ENCODE data around the gene ZBED4.
"Not testable (repeated sequence)": the region's sequence is repeated elsewhere in the genome, so short reads cannot be mapped to it uniquely, and the experiment has no call there.

The ZBED4 gene

GRCh38 chr22:49852898-49853894 lies at the start of gene ZBED4:
Gene ZBED4 (plus strand): TSS chr22:49853844. CDS start chr22:49883663, 29,819 bp downstream.
- DNase-seq = peak; percentile 97

DNA sequence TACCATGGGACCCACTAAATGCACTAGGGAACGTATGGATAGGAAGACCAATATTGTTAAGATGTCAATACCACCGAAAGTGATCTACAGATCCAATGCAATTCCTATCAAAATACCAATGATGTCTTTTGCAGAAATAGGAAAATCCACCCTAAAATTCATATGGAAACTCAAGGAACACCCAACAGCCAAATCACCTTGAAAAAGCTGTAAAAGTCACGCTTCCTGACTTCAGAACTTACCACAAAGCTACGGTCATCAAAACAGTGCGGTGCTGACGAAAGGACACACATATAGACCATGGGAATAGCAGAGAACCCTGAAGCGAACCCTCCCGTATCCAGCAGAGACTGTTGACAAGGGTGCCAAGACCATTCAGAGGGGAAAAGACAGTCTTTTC lies 46.5 kb upstream of the ZBED4 start:
- no peak for DNase-seq

DNA sequence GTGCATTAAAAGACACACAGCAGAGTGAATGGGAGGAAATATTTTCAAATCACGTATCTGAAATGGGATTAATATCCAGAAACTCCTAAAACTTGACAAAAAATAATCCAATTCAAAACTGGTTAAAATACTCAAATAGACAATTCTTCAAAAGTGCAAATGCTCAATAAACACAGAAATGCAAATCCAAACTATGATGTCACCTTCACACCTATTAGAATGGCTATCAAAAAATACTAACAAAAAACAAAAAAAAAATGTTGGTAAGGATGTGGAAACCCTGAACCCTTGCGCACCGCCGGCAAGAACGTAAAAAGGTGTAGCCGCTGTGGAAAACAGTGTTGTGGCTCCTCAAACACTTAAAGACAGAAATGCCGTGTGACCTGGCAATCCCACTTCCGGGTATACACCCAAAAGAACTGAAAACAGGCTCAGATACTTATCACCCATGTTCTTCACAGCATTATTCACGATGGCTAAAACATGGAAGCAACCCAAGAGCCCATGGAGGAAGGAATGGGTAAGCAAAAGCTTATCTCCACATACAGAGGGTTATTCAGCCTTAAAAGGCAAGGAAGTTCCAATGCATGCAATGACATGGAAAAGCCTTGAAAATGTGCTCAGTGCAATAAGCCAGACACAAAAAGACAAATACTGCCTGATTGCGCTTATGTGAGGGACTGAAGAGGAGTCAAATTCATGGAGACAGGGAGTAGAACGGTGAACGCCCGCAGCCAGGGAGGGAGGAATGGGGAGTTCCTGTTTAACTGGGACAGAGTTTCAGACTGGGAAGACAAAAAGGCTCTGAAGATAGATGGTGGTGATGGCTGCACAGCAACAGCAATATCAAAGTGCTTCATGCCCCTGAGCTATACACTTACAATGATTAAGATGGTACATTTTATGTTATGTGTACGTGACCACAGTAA lies 45.6 kb upstream of the ZBED4 start:
- peak; percentile 24 for DNase-seq

- DNase-seq = no peak
Measured at GRCh38 chr22:49810363-49811019, 43.2 kb upstream of the ZBED4 start.

DNA sequence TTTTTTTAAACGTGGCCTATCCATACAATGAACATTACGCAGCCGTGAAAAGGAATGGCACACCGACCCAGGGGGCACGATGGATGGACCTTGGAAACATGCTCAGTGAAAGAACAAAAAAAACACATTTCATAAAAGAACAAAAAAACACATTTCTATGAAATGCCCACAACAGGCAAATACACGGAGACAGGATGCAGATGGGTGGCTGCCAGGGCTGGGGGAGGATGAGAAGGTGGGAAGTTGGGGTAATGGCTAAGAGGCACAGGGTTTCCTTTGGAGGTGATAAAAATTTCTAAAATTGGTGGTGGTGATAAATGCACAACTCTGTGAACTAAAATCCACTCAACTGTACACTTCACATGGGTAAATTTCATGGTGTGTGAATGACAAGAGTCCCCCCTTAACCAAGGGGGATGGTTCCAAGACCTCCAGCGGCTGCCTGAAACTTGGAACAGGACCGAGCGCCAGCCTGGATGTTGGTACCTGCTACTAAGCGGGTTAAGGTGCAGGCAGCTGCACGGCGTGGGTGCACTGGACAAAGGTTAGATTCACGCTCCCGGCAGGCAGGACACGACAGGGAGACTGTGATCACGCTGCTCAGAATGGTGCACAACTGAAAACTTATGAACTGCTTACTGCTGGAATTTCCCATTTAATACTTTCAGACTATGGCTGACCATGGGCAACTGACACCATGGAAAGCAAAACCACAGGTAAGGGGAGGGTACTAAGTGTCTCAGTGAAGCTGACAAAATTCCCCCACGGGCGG lies 42.4 kb upstream of the ZBED4 start:
- DNase-seq = no peak

DNA sequence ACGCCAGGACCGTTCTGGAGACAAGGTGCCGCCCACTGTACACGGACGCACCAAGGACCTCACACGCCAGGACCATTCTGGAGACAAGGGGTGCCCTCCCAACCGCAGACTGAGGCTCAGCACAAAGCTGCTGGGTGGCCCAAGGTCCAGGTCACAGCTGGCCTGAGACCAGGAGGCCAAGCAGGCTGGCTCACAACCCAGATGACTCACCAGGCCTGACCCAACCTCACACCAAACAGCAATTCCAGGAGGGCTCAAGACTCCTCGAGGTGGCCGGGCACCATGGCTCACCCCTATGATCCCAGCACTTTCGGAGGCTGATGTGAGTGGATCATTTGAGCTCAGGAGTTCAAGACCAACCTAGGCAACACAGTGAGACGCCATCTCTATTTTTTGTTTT lies 40.8 kb upstream of the ZBED4 start:
- no peak for DNase-seq

DNA sequence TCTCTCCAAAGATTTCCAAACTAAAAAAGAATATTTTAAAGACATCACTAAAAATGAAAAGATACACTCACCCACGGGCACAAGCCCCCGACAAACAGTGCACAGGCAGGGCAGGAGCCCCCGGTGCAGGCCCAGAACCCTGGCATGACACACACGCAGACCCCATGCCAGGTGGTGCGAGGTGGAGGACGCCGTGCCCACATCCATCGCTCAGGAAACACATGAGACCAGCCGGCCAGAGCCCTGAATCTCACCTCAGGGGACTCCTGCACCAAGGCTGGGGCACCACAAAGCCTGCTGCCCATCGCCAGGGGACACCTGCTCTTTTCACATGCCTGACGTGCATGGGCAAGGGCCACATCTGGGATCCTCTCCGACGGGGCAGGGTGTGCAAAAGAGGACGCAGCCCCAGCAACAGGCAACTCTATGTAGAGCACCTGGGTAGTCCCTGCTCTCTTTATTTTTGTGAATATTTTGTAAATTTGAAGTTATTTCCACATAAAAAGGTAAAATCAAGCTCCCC lies 39.4 kb upstream of the ZBED4 start:
- DNase-seq = no peak

GRCh38 chr22:49814856-49815255 lies 38.8 kb upstream of the ZBED4 start:
- no peak for DNase-seq

DNA sequence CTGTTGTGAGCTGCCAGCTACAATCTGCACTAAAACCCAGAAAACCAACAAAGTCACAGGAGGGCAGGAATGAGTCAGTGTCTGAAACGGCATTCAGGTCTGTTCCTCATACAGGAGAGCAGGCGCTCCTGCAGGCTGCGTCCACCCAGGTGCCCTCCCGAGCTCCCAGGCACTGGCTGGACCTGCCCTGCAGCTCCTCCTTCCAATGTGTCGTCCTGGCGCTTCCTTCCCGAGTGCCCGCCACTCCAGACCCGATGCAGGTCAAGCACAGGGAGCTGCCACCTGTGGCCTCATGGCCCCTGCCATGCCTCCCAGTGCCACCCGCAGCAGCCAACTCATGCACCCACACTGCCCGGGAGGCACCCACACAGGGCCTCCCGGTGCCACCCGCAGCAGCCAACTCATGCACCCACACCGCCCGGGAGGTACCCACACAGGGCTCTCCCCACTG lies 38.0 kb upstream of the ZBED4 start:
- DNase-seq = peak; percentile 23

DNA sequence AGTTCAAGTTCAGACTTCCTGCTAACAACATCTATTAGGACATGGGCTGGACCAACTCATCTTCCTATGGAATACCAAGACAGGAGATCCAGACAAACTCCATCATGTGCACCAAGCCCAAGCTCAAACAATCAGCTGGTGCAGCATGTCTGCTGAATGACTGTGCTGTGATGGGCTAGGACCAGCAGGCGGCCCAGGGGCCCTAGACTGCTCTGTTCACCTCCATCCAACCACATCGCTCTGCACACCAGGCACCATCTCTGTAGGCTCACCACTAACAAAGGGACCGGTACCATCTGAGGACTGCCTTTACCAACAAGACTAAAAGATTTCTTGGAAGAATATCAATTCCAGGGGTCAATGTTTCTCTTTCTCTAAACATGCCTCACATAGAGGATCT lies 36.3 kb upstream of the ZBED4 start:
- DNase-seq = no peak

DNA sequence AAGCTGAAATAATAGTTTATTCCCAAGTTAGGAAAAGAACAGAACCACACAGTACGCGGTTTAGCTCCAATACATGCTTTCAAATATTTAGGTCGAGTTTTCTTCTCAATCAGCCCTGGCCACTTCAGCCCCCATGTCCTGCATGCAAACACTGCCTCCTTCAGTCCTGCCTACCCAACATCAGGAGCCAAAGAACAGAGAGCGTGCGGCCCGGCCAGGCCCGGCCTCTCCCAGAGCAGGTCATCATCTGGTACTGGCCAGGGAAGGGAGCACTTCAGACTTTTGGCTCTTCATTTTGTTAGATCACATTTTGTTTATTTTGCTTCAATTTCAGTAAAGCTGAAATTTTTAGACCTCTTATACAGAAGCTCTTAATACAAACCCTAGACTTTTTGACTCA lies 32.7 kb upstream of the ZBED4 start:
- no peak for DNase-seq

- not testable (repeated sequence) for DNase-seq
Measured at GRCh38 chr22:49821741-49822140, 31.9 kb upstream of the ZBED4 start.

GRCh38 chr22:49823289-49824045 lies 30.2 kb upstream of the ZBED4 start:
- no peak for DNase-seq

- no peak for DNase-seq
Measured at GRCh38 chr22:49824185-49824925, 29.3 kb upstream of the ZBED4 start.

GRCh38 chr22:49824936-49825335 lies 28.7 kb upstream of the ZBED4 start:
- DNase-seq = no peak

- no peak for DNase-seq
Measured at GRCh38 chr22:49825436-49825835, 28.2 kb upstream of the ZBED4 start.

- peak; percentile 71 for DNase-seq
Measured at GRCh38 chr22:49825944-49826602, 27.6 kb upstream of the ZBED4 start.

GRCh38 chr22:49826603-49827270 lies 26.9 kb upstream of the ZBED4 start:
- DNase-seq = peak; percentile 39

- DNase-seq = peak; percentile 34
Measured at GRCh38 chr22:49827271-49827852, 26.3 kb upstream of the ZBED4 start.

Data from activated naive CD4-positive, alpha-beta T cell treated with Interleukin-2 at 50 U/mL for 16 hours (primary cell).